H1 (cell line): ENCODE results near the gene KCND3. TPM values are rescaled to one million over a fixed set of nuclear protein-coding genes. Genes with fewer than 3 reads are reported as not detected.

Source experiments
- CTCF ChIA-PET: fragments of 300-600 bp; sonication (Branson Sonifier 250); formaldehyde crosslinking; loops from one replicate; lab custom pipeline; 2021; ENCODE audit not compliant: partially characterized antibody; lab: Charles Lee
- POLR2A ChIA-PET: fragments of 300-600 bp; sonication (Branson Sonifier 250); formaldehyde crosslinking; loops from one replicate; lab custom pipeline; 2021; ENCODE audit warnings: inconsistent platforms; ENCODE audit not compliant: partially characterized antibody; lab: Charles Lee
- DNase-seq, 2 experiments: peaks; one replicate each; pipeline versions ENCODE4 v3.0.0 to v3.0.0-alpha.2; 2010 to 2022; ENCODE audit warnings: low spot score in 2 of 2, low read depth in 1 of 2, mixed read lengths in 1 of 2
- FAIRE-seq: peaks from 2 replicates; lab custom pipeline; 2011; peaks lifted over from hg19 to GRCh38; lab: Jason Lieb, UNC
- H2AFZ ChIP-seq: 2 replicates; pipeline ENCODE4 v1.8.1; 2012; ENCODE audit warnings: low read length, inconsistent platforms
- H2AK5ac ChIP-seq: 2 replicates; pipeline ENCODE4 v1.6.1; 2013; ENCODE audit warnings: low read depth, low read length
- H2BK120ac ChIP-seq: replicated peaks from 2 replicates; pipeline ENCODE3; 2013; ENCODE audit warnings: low read depth, low read length, inconsistent platforms
- H2BK12ac ChIP-seq: 2 replicates; pipeline ENCODE4 v1.6.1; 2013; ENCODE audit warnings: low read depth, low read length
- H2BK15ac ChIP-seq: 2 replicates; pipeline ENCODE4 v1.6.1; 2013; ENCODE audit warnings: low read length
- H2BK20ac ChIP-seq: 2 replicates; pipeline ENCODE4 v1.6.1; 2013; ENCODE audit warnings: low read length
- H2BK5ac ChIP-seq: 2 replicates; pipeline ENCODE4 v1.6.1; 2013; ENCODE audit warnings: low read depth, low read length
- H3K14ac ChIP-seq: 2 replicates; pipeline ENCODE4 v1.6.1; 2013; ENCODE audit warnings: inconsistent platforms; ENCODE audit not compliant: insufficient read length
- H3K18ac ChIP-seq: 2 replicates; pipeline ENCODE4 v1.6.1; 2013; ENCODE audit warnings: low read length; ENCODE audit errors: extremely low read depth
- H3K23ac ChIP-seq: 2 replicates; pipeline ENCODE4 v1.6.1; 2013; ENCODE audit warnings: inconsistent platforms; ENCODE audit not compliant: insufficient read length
- H3K23me2 ChIP-seq: 2 replicates; pipeline ENCODE4 v1.6.1; 2013; ENCODE audit warnings: low read depth, low read length
- H3K27ac ChIP-seq: 2 replicates; pipeline ENCODE4 v1.6.1; 2011; ENCODE audit warnings: low read depth, low read length, inconsistent platforms
- H3K27me3 ChIP-seq, 4 experiments: replicated peaks in 1 of 4; 1 replicate in 1 of 4; 2 replicates in 3 of 4; pipeline versions ENCODE4 v1.6.1 to v1.8.1; 2011 to 2013; ENCODE audit warnings: low read length in 3 of 4, mild to moderate bottlenecking in 3 of 4, inconsistent platforms in 2 of 4, mixed read lengths in 2 of 4, moderate library complexity in 1 of 4; ENCODE audit not compliant: control insufficient read depth in 3 of 4, insufficient read depth in 3 of 4; ENCODE audit errors: extremely low read depth in 1 of 4
- H3K36me3 ChIP-seq, 4 experiments: 2 replicates each; pipeline versions ENCODE4 v1.6.1 to v1.8.1; 2011 to 2013; ENCODE audit warnings: mild to moderate bottlenecking in 4 of 4, low read length in 3 of 4, moderate library complexity in 2 of 4, control low read depth in 1 of 4, inconsistent platforms in 1 of 4; ENCODE audit not compliant: insufficient read depth in 4 of 4, control insufficient read depth in 2 of 4
- H3K4ac ChIP-seq: replicated peaks from 2 replicates; pipeline ENCODE3; 2013; ENCODE audit warnings: low read length, low read depth, mixed read lengths, inconsistent platforms; ENCODE audit not compliant: insufficient read length
- H3K4me1 ChIP-seq, 4 experiments: replicated peaks in 1 of 4; 1 replicate in 1 of 4; 2 replicates in 3 of 4; pipeline versions ENCODE4 v1.6.1 to v1.8.1; 2011 to 2013; ENCODE audit warnings: low read length in 3 of 4, inconsistent platforms in 2 of 4, mixed read lengths in 1 of 4; ENCODE audit not compliant: insufficient read depth in 4 of 4, control insufficient read depth in 3 of 4
- H3K4me2 ChIP-seq, 2 experiments: 2 replicates each; pipeline versions ENCODE4 v1.6.1 to v1.8.1; 2011 to 2013; ENCODE audit warnings: low read depth in 2 of 2, low read length in 2 of 2, control low read depth in 1 of 2, inconsistent platforms in 1 of 2, mild to moderate bottlenecking in 1 of 2; ENCODE audit not compliant: insufficient read depth in 1 of 2
- H3K4me3 ChIP-seq, 4 experiments: fragments of 200-600, 300-600 bp in 1 of 4; sonication (generic), shearing (Covaris generic), sonication (Bioruptor Twin) in 1 of 4; 2 replicates each; pipeline versions ENCODE4 v1.5.1 to v1.8.1; 2011 to 2016; ENCODE audit warnings: low read length in 4 of 4, low read depth in 3 of 4, control low read depth in 2 of 4, inconsistent platforms in 2 of 4, mild to moderate bottlenecking in 2 of 4, mixed read lengths in 1 of 4, moderate library complexity in 1 of 4; ENCODE audit not compliant: insufficient read depth in 2 of 4; ENCODE audit errors: extremely low read depth in 1 of 4
- H3K56ac ChIP-seq: replicated peaks from 2 replicates; pipeline ENCODE3; 2013; ENCODE audit warnings: low read depth, mild to moderate bottlenecking, mixed read lengths, low read length, inconsistent platforms; ENCODE audit not compliant: insufficient read length
- H3K79me1 ChIP-seq: 2 replicates; pipeline ENCODE4 v1.6.1; 2013; ENCODE audit warnings: low read depth, low read length, control low read depth
- H3K79me2 ChIP-seq, 2 experiments: 2 replicates each; pipeline versions ENCODE4 v1.6.1 to v1.8.1; 2012 to 2013; ENCODE audit warnings: low read length in 2 of 2, mild to moderate bottlenecking in 2 of 2, inconsistent platforms in 1 of 2; ENCODE audit not compliant: insufficient read depth in 2 of 2, control insufficient read depth in 1 of 2
- H3K9ac ChIP-seq, 4 experiments: replicated peaks in 1 of 4; 1 replicate in 1 of 4; 2 replicates in 3 of 4; pipeline versions ENCODE4 v1.6.1 to v1.8.1; 2011 to 2013; ENCODE audit warnings: low read depth in 3 of 4, low read length in 3 of 4, control low read depth in 2 of 4, mild to moderate bottlenecking in 2 of 4, moderate library complexity in 2 of 4, inconsistent platforms in 1 of 4; ENCODE audit errors: extremely low read depth in 1 of 4
- H3K9me3 ChIP-seq, 2 experiments: 2 replicates each; pipeline versions ENCODE4 v1.6.1 to v1.8.1; 2012 to 2013; ENCODE audit warnings: mild to moderate bottlenecking in 2 of 2, moderate library complexity in 2 of 2, control low read depth in 1 of 2, inconsistent platforms in 1 of 2, low read depth in 1 of 2, low read length in 1 of 2, mixed read lengths in 1 of 2; ENCODE audit not compliant: insufficient read depth in 2 of 2
- H4K20me1 ChIP-seq, 2 experiments: replicated peaks in 1 of 2; 2 replicates each; pipeline versions ENCODE3 to v1.8.1; 2011 to 2013; ENCODE audit warnings: inconsistent platforms in 2 of 2, low read length in 2 of 2, mild to moderate bottlenecking in 1 of 2; ENCODE audit not compliant: insufficient read depth in 2 of 2, control insufficient read depth in 1 of 2
- H4K5ac ChIP-seq: 2 replicates; pipeline ENCODE4 v1.6.1; 2013; ENCODE audit warnings: low read length, low read depth, mixed read lengths, inconsistent platforms; ENCODE audit not compliant: insufficient read length
- H4K8ac ChIP-seq: 2 replicates; pipeline ENCODE4 v1.8.0; 2013; ENCODE audit warnings: mild to moderate bottlenecking, moderate library complexity, low read length, inconsistent platforms; ENCODE audit not compliant: insufficient read depth; ENCODE audit errors: extremely low read depth
- H4K91ac ChIP-seq: replicated peaks from 2 replicates; pipeline ENCODE3; 2013; ENCODE audit warnings: low read length, mixed read lengths, inconsistent platforms; ENCODE audit not compliant: insufficient read length
- ASH2L ChIP-seq: fragments of 200-600, 300-600 bp; sonication (generic); IDR thresholded peaks from one replicate; pipeline ENCODE4 v1.7.1; 2017; ENCODE audit warnings: low read length
- BACH1 ChIP-seq: IDR thresholded peaks from 2 replicates; pipeline ENCODE4 v1.6.1; 2012; ENCODE audit warnings: low read length, improper control_type of control experiment
- BCL11A ChIP-seq, 2 experiments: IDR thresholded peaks; one replicate each; pipeline ENCODE4 v1.6.1; 2011; ENCODE audit warnings: low read depth in 2 of 2, low read length in 2 of 2, mild to moderate bottlenecking in 2 of 2
- CHD1 ChIP-seq: IDR thresholded peaks from 2 replicates; pipeline ENCODE4 v1.6.1; 2012; ENCODE audit warnings: low read depth, low read length, improper control_type of control experiment
- CTBP2 ChIP-seq: IDR thresholded peaks from 2 replicates; pipeline ENCODE4 v1.7.0; 2011; ENCODE audit warnings: borderline replicate concordance, mild to moderate bottlenecking, moderate library complexity, mixed read lengths, low read length; ENCODE audit not compliant: insufficient read depth, insufficient read length
- GTF2F1 ChIP-seq: IDR thresholded peaks from 2 replicates; pipeline ENCODE4 v1.6.1; 2012; ENCODE audit warnings: low read depth, low read length, improper control_type of control experiment, borderline replicate concordance
- PHF8 ChIP-seq: fragments of 200-600 bp; sonication (generic); conservative IDR thresholded peaks from 2 replicates; pipeline ENCODE4 v1.7.1; 2012; ENCODE audit warnings: low read depth, mild to moderate bottlenecking, inconsistent platforms, low read length, moderate library complexity
- POLR2AphosphoS5 ChIP-seq: IDR thresholded peaks from 2 replicates; pipeline ENCODE4 v1.6.1; 2011; ENCODE audit warnings: low read depth, low read length
- RNF2 ChIP-seq: fragments of 200-900, 300-1000 bp; sonication (generic); IDR thresholded peaks from 2 replicates; pipeline ENCODE4 v1.7.1; 2016; ENCODE audit warnings: borderline replicate concordance, low read depth, mild to moderate bottlenecking, antibody characterized with exemption, low read length; ENCODE audit not compliant: poor library complexity, severe bottlenecking; ENCODE audit errors: missing control alignments
- SIN3A ChIP-seq, 2 experiments: IDR thresholded peaks in 1 of 2; conservative IDR thresholded peaks in 1 of 2; 2 replicates each; pipeline ENCODE4 v1.6.1; 2011 to 2012; ENCODE audit warnings: low read length in 2 of 2, improper control_type of control experiment in 1 of 2, low read depth in 1 of 2, mild to moderate bottlenecking in 1 of 2
- TBP ChIP-seq: IDR thresholded peaks from 2 replicates; pipeline ENCODE4 v1.6.1; 2011; ENCODE audit warnings: low read depth, low read length, improper control_type of control experiment
- USF2 ChIP-seq: IDR thresholded peaks from 2 replicates; pipeline ENCODE4 v1.6.1; 2011; ENCODE audit warnings: low read length, improper control_type of control experiment
- WGBS, 2 experiments: shearing (Covaris generic) in 1 of 2; methylation state at CpG; one replicate each; pipeline versions ENCODE4 v1.1.6 to v1.1.7; 2013 to 2015; ENCODE audit warnings: low lambda C conversion rate in 2 of 2, mixed read lengths in 2 of 2, inconsistent platforms in 1 of 2, low coverage in 1 of 2, missing lambda C conversion rate in 1 of 2; ENCODE audit not compliant: insufficient replicate concordance in 2 of 2, insufficient coverage in 1 of 2, insufficient read length in 1 of 2; ENCODE audit errors: extremely low coverage in 1 of 2, missing lambda C conversion rate in 1 of 2; 5-methylcytosine and 5-hydroxymethylcytosine counted together
- polyA plus RNA-seq, 7 experiments: library from polyadenylated mRNA; depleted of rRNA in 3 of 7; stranded (reverse) in 5 of 7; unstranded in 2 of 7; fragments of >200 nt in 5 of 7; fragments of 200-250 nt in 2 of 7; gene quantifications; 1 replicate in 5 of 7; 2 replicates in 1 of 7; 4 replicates in 1 of 7; pipeline versions ENCODE4 v1.2.1 to v1.2.3, GENCODE V29; 2011 to 2013; ENCODE audit warnings: missing spikeins in 2 of 7, mixed read lengths in 2 of 7
- total RNA-seq: library from RNA; stranded (reverse); fragmentation: NEBNext Ultra II Directional; extraction: Animal tissue kit (Norgen Biotek cat#: 25700); gene quantifications from 2 replicates; pipeline ENCODE4 v1.2.1, GENCODE V29; 2021

KCND3 gene
- total and polyA plus RNA-seq, 2 of the 8 experiments (the other 6 are each of a cell fraction or from before 2014, with no cell fraction given), result 0.14 to 0.48 TPM

DNA sequence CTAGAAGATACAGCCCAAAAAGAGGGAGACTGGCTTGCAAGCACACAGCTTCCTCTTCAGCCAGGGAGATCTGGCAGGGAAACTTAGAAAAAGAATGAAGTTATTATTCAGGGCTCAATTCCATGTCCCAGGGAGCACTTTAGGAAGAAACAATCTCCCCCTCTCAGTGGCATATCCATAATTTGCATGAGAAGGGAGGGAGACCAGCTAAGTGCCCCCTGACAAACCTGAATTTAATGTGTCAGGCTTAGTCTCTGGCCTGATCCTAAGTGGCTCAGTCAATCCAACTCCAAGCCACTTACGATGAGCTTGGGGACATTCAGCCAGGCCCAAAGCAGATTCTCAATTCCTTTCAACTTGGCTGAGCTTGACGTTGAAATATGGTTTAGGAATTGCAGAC, 17.7 kb upstream of the KCND3 start:
- Histone ChIP-seq H2BK5ac (peak overlapping the region; percentile 20; the same call in 1 of the 2 replicates), H3K9me3 (no peaks in the 10 kb centered on the region), H2AFZ (peak overlapping the region; percentile 78; the same call in 1 of the 2 replicates), H3K79me2 (no peaks in the 10 kb centered on the region), H2BK15ac (no peak overlapping the region), H3K9ac (no peak overlapping the region), H3K4me2 (peak overlapping the region; percentile 19 to 41; a peak in 3 of 4 replicates), H3K4ac (no peak overlapping the region), H3K23ac (no peak overlapping the region), H4K91ac (no peak overlapping the region), H3K56ac (no peak overlapping the region), H2AK5ac (no peak overlapping the region), H3K18ac (no peak overlapping the region), H4K5ac (no peak overlapping the region), H2BK20ac (peak overlapping the region; percentile 9; the same call in 1 of the 2 replicates), H2BK120ac (peak overlapping the region; percentile 44), H3K79me1 (no peaks in the 10 kb centered on the region), H4K8ac (no peak overlapping the region), H3K23me2 (no peaks in the 10 kb centered on the region; the same call in 1 of the 2 replicates), H3K27ac (no peak overlapping the region), H3K4me1 (peaks cover 8 to 27% (median 18%) of the 10 kb centered on the region in 4 experiments; a peak in 6 of 7 replicates), H3K14ac (no peak overlapping the region), H3K27me3 (0 out of 7 replicates have a peak, but pooled peaks cover 0 to 2% (median 0%) of the 10 kb centered on the region in 4 experiments), H3K4me3 (peak overlapping the region in 2 of 4 experiments; percentile 12 to 18; a peak in 2 of 8 replicates), H2BK12ac (no peak overlapping the region), H4K20me1 (no peaks in the 10 kb centered on the region), H3K36me3 (no peaks in the 10 kb centered on the region)
- CTCF ChIA-PET, result interaction anchor here (0.8 to 2.2 kb wide), 6 partner anchors 10 to 310 kb away, joined by 3 to 9 read pairs (median 3); no protein-coding TSS in a partner anchor
- 41% methylated on average over 2 of the region's 2 CpGs; no CpG with 5 or more reads in 1 of the 2 experiments for WGBS, 2 experiments
- DNase-seq, result no peak
- no peak for FAIRE-seq
- POLR2A ChIA-PET, result no interaction called here
- TF ChIP-seq BACH1, result no peak
- no peak for TF ChIP-seq CTBP2
- no peak for TF ChIP-seq USF2
- no peak for TF ChIP-seq POLR2AphosphoS5
- no peak for TF ChIP-seq GTF2F1
- no peak for TF ChIP-seq SIN3A (conservative IDR thresholded peaks at IDR 0.05 in 1 of 2, IDR thresholded peaks at IDR 0.05 in 1 of 2; ENCODE audit: low read depth in 1 of 2, low read length in 2 of 2)
- TF ChIP-seq BCL11A (IDR thresholded peaks at IDR 0.05; ENCODE audit: low read depth in 2 of 2, low read length in 2 of 2), result no peak
- no peak for TF ChIP-seq RNF2
- TF ChIP-seq ASH2L, result no peak
- no peak for TF ChIP-seq PHF8
- no peak for TF ChIP-seq TBP
- TF ChIP-seq CHD1, result no peak
